Left lung (tissue), 10 donors: ENCODE results near the gene CACNA2D3. TPM values are rescaled to one million over a fixed set of nuclear protein-coding genes. Genes with fewer than 3 reads are reported as not detected.

Source experiments
- ATAC-seq: fragments of 200-7000 bp; cut with Tn5 transposase; one replicate; pipeline ENCODE4 v1.9.1; 2020; ENCODE audit warnings: moderate library complexity
- DNase-seq, 4 donors: peaks; one replicate each; pipeline ENCODE4 v3.0.0-alpha.2; 2013 to 2020
- H3K27ac ChIP-seq, 2 donors: fragments of 200-600 bp; sonication (generic) in 1 of 2; one replicate each; pipeline versions ENCODE4 v1.5.0 to v1.8.0; 2020 to 2021
- H3K27me3 ChIP-seq, 2 donors: fragments of 200-600 bp; sonication (generic) in 1 of 2; one replicate each; pipeline versions ENCODE4 v1.5.0 to v1.8.0; 2020 to 2021
- H3K36me3 ChIP-seq, 2 donors: fragments of 200-600 bp; sonication (generic) in 1 of 2; one replicate each; pipeline versions ENCODE4 v1.5.0 to v1.8.0; 2020 to 2021
- H3K4me1 ChIP-seq, 2 donors: fragments of 200-600 bp; one replicate each; pipeline ENCODE4 v1.8.0; 2021
- H3K4me3 ChIP-seq, 2 donors: fragments of 200-600 bp; sonication (generic) in 1 of 2; one replicate each; pipeline versions ENCODE4 v1.5.0 to v1.8.0; 2020 to 2021; ENCODE audit warnings: mild to moderate bottlenecking in 1 of 2
- H3K9me3 ChIP-seq, 2 donors: fragments of 200-600 bp; sonication (generic) in 1 of 2; one replicate each; pipeline versions ENCODE4 v1.5.0 to v1.8.0; 2020 to 2021
- intact Hi-C, 2 donors: fragments of 100-400 bp; cut with DNase I; formaldehyde crosslinking; loops; one replicate each; pipeline versions ENCODE4 v1.11.2 to v1.14.2; 2022
- polyA plus RNA-seq, 6 donors: library from polyadenylated mRNA; unstranded; fragments of 120-200 nt; gene quantifications; one replicate each; pipeline ENCODE4 v1.2.1, GENCODE V29; 2013; ENCODE audit not compliant: insufficient read length in 6 of 6
- total RNA-seq, 2 donors: library from RNA; stranded (reverse); fragmentation: NEBNext Ultra II Directional; extraction: Animal tissue kit (Norgen Biotek cat#: 25700); gene quantifications; one replicate each; pipeline ENCODE4 v1.2.1, GENCODE V29; 2021
- TF ChIP-seq, protein P1 (sequence below), 2 donors: fragments of 200-600 bp; sonication (generic) in 1 of 2; IDR thresholded peaks; one replicate each; pipeline versions ENCODE4 v1.5.0 to v1.8.0; 2021; ENCODE audit warnings: antibody characterized with exemption in 2 of 2
- donor health status: DM: no; HTN: yes; CAD: no.
- donor health status: DM: no; HTN: no; CAD: no.

The CACNA2D3 gene
- total and polyA plus RNA-seq, 8 donors = 1.1 to 2.7 (median 1.5) TPM

DNA sequence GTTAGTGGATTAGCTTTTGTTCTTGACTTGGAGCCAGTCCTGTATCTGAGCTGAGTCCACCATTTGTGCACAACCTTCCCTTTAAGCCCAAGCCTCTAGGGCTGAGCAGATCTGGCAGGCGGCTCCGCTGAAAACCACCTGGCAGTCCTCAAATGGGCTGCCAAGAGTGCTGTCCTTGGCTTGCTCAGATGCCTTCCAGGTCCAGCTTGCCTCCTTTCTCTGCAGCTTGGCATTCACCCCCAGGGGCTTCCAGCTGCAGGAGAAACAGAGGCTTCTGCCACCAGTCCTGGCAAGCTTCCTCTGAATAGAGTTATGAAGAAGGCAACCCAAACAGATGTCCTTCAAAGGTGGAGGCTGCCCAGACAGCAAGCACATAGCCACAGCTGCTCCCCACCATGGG lies 708.8 kb downstream of the CACNA2D3 start:
- no peaks in the 10 kb centered on the region for H3K27me3 ChIP-seq
- DNase-seq = no peak
- no peak for ATAC-seq

DNA sequence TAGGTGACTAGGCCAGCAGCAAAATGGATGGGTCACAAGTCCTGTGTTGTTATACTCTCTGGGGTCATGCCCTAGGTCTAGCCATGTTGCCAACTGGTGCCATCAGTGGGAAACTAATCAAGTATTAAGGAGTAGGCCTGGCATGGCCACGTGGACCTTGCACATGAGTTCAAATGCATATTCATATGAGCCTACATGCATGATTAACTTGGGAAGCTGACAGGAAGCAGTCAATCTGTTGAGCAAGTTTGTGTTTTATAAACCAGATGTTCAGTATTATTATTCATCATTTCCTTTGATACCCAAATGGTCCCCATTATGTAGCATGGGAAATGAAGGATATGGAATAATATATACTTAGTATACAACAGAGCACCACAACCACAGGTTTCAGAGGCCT lies 710.5 kb downstream of the CACNA2D3 start:
- H3K36me3 ChIP-seq = no peaks in the 10 kb centered on the region
- no peaks in the 10 kb centered on the region for H3K4me1 ChIP-seq
- no peaks in the 10 kb centered on the region for H3K27me3 ChIP-seq
- ATAC-seq (no peak), DNase-seq (no peak)
- H3K27ac ChIP-seq = no peak overlapping the region
- peaks cover 0 to 5% of the 10 kb centered on the region in 2 donors for H3K9me3 ChIP-seq
- TF ChIP-seq, protein P1, sequence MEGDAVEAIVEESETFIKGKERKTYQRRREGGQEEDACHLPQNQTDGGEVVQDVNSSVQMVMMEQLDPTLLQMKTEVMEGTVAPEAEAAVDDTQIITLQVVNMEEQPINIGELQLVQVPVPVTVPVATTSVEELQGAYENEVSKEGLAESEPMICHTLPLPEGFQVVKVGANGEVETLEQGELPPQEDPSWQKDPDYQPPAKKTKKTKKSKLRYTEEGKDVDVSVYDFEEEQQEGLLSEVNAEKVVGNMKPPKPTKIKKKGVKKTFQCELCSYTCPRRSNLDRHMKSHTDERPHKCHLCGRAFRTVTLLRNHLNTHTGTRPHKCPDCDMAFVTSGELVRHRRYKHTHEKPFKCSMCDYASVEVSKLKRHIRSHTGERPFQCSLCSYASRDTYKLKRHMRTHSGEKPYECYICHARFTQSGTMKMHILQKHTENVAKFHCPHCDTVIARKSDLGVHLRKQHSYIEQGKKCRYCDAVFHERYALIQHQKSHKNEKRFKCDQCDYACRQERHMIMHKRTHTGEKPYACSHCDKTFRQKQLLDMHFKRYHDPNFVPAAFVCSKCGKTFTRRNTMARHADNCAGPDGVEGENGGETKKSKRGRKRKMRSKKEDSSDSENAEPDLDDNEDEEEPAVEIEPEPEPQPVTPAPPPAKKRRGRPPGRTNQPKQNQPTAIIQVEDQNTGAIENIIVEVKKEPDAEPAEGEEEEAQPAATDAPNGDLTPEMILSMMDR (IDR thresholded peaks at IDR 0.05) = no peak
- intact Hi-C loops = no loop called here
- H3K4me3 ChIP-seq = no peak overlapping the region

More for the DNA sequence above, 708.8 kb downstream of the CACNA2D3 start:
- no peaks in the 10 kb centered on the region for H3K4me1 ChIP-seq
- TF ChIP-seq, protein P1 (IDR thresholded peaks at IDR 0.05) = no peak
- intact Hi-C loops = no loop called here
- no peak overlapping the region for H3K4me3 ChIP-seq
- peaks cover 0 to 5% of the 10 kb centered on the region in 2 donors for H3K9me3 ChIP-seq
- H3K36me3 ChIP-seq = no peaks in the 10 kb centered on the region
- no peak overlapping the region for H3K27ac ChIP-seq

DNA sequence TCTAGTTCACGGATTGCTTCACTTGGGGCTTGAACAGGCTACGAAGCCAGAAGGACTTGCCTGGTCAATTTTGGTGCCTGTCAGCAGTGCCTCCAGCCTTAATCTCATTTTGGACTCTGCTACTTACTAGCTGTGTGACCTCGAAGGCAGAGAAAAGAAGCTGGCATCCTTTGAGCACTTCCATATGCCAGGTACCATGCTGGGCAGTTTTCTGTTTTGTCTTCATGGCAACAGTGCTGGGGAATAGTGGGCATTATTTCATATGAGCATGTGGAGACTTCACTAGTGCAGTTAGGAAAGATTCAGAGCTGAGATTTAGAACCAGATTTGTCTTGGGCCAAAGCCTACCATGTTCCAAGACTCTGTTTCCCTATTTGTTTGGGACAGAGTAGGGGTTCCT lies 713.3 kb downstream of the CACNA2D3 start:
- H3K4me1 ChIP-seq = no peaks in the 10 kb centered on the region
- DNase-seq (no peak), ATAC-seq (no peak)
- no peak overlapping the region for H3K4me3 ChIP-seq
- intact Hi-C loops = no loop called here
- no peaks in the 10 kb centered on the region for H3K36me3 ChIP-seq
- no peaks in the 10 kb centered on the region for H3K27me3 ChIP-seq
- peaks cover 0 to under 1% of the 10 kb centered on the region in 2 donors for H3K9me3 ChIP-seq
- no peak overlapping the region for H3K27ac ChIP-seq
- TF ChIP-seq, protein P1 (IDR thresholded peaks at IDR 0.05) = no peak

DNA sequence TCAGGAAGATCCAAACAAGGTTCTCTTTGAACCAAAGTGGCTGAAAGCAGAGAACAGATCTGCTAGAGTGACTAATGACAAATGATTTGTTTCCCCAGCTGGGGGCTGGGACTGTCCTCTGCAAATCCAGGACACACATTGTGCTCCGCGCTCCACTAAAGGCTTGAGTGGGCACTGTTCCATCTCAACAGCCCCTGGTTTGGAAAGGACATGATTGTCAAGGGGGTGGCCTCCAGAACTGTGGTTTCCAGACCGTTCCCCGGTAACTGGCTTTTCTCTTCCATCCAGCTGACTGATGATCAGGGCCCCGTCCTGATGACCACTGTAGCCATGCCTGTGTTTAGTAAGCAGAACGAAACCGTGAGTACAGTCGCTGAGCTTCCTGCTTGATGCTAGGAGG lies 714.5 kb downstream of the CACNA2D3 start:
- Histone ChIP-seq H3K4me3 (no peak overlapping the region), H3K27me3 (no peaks in the 10 kb centered on the region)

DNA sequence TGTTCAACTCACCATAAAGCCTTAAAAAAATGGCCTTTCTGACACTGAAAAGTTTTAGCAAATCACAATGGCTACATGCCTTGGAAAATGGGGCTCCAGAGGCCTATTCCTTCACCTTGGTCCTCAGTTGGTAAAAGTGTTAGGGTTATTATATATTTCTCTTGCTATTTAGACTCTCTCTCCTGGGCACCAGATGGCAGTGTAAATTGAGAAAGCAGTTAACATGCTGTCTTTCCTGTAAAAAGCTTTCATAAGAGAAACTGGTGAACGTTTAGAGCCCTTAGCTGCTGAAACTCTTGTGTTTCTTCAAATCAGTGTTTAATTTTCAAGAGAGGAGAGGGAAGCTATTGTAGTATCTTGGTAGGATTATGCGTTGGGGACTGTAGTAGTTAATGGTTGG lies 715.6 kb downstream of the CACNA2D3 start:
- Histone ChIP-seq H3K9me3 (no peaks in the 10 kb centered on the region), H3K27ac (no peak overlapping the region), H3K36me3 (no peaks in the 10 kb centered on the region), H3K27me3 (no peaks in the 10 kb centered on the region), H3K4me1 (no peaks in the 10 kb centered on the region), H3K4me3 (no peak overlapping the region)
- TF ChIP-seq, protein P1 (IDR thresholded peaks at IDR 0.05) = no peak
- no peak for DNase-seq
- no peak for ATAC-seq
- intact Hi-C loops = no loop called here

More for the DNA sequence above, 714.5 kb downstream of the CACNA2D3 start:
- ATAC-seq (no peak), DNase-seq (no peak)
- H3K27ac ChIP-seq = no peak overlapping the region
- intact Hi-C loops = no loop called here
- no peaks in the 10 kb centered on the region for H3K9me3 ChIP-seq
- no peaks in the 10 kb centered on the region for H3K36me3 ChIP-seq
- H3K4me1 ChIP-seq = no peaks in the 10 kb centered on the region
- TF ChIP-seq, protein P1 (IDR thresholded peaks at IDR 0.05) = no peak
